SK-MEL-5 (cell line): Measurements from ENCODE around the gene SLC6A11. TPM values are rescaled to one million over a fixed set of nuclear protein-coding genes. Genes with fewer than 3 reads are reported as not detected.

ENCODE experiments used
- DNase-seq: peaks from one replicate; pipeline ENCODE4 v3.0.0-alpha.2; 2016; ENCODE audit warnings: low read depth, low spot score
- in situ Hi-C: cut with HindIII; loops from 2 replicates; pipeline ENCODE4 v1.10.0; 2016; ENCODE audit warnings: low sequenced_read_pairs, high pct_unique_total_duplicates, low pct_unique_long_range_greater_than_20kb
- total RNA-seq: library from RNA; depleted of rRNA; stranded (reverse); fragments of >200 nt; shearing (Covaris generic); gene quantifications from 2 replicates; pipeline ENCODE4 v1.2.3, GENCODE V29; 2014

SLC6A11 gene
- total RNA-seq, 1 experiment from 2014 or later = 0.13 TPM

DNA sequence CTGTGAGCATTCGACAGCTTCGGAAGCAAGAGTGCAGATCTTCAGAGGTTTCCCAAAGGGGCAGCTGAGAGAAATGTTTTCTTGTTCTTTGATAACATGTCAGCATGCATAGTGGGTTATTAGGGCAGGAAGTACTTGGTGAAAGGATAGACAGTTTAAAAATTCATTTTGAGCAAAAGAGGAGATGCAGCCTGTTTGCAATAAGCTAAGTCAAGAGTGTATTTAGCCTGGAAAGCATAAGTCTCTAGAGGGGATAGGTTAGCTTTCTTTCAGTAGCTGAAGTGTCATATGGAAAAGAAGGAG lies 7.4 kb downstream of the SLC6A11 start:
- DNase-seq = no peak
- in situ Hi-C loops = no loop called here

DNA sequence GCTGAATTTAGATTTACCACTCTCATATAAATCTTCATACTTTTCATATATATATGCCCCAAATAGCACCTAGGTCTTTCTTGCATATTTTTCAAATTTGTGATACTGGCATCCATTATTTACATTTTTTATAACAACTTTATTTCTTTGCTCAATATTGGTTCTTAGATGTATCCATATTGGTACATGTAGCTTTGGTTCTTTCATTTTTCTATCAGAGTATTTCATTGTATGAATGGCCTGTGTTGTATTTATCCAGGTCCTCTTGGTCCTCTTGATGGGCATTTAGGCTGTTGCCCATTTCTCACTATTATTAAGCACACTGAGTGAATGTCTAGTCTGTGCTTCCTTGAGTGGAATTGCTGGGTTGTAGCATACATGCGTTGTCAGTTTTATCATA lies 8.4 kb downstream of the SLC6A11 start:
- DNase-seq = no peak
- in situ Hi-C loops = no loop called here

DNA sequence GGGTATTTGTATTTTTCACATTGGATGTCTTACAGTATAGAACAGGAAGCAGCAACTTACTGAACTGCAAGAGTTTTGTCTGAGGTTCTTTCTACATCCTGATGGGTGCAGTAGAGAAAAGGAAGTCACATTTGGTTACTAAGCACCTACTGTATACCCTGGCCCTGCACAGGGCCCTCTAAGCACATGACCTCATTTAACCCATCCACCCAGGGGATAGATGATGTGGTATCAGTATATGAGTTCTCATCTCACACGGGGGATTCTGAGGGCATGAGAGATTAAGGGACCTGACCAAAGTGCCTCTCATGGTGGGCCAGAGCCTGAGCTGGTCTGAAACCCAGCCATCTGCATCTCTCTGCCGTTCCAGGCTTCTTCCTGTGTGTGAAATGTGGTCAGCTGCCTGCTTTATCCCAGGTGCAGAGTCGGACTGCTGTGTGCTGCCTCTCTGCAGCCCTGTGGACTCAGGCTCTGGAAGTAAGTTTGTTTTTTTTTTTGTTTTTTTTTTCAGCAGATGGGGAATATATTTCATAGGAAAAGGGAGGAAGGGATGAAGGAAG lies 17.9 kb downstream of the SLC6A11 start:
- in situ Hi-C loops = no loop called here
- DNase-seq = no peak

DNA sequence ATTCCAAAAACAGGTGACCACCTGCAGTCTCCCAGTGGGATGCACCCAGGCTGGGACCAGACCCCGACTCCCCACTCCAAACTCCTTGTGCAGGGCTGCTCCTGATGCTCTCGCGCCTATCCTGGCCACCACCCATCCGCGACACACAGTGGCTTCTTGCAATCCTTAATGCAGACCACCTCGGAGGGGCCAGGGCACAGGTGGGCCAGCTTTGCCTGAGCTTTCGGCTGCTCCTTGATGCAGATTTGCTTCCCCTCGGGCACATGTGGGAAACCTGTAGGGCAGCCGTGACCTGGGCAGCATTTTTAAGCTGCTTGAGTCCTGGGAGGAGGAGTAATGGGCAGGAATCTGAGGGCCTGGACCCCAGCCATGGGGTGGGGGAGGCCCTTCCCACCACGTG lies 18.9 kb downstream of the SLC6A11 start:
- no peak for DNase-seq
- in situ Hi-C loops = no loop called here

DNA sequence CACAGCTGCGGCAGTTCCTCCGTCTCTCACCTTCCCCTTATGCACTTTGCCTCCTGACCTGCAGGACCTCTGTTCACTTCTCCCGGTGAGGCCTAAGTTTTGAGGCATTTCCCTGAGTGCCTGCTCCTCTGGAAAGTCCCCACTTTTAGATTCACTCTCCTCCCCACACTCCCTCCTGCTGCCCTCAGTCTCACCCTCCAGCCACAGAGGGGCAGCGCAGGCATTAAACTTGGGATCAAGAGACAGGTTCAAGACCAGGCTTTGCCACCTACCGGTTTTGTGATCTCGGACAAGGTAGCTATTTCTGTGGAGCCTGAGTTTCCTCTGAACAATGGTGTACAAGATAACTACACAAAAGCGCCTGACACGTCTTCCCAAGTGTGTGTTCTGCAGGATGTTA lies 19.4 kb downstream of the SLC6A11 start:
- DNase-seq = no peak
- in situ Hi-C loops = no loop called here

DNA sequence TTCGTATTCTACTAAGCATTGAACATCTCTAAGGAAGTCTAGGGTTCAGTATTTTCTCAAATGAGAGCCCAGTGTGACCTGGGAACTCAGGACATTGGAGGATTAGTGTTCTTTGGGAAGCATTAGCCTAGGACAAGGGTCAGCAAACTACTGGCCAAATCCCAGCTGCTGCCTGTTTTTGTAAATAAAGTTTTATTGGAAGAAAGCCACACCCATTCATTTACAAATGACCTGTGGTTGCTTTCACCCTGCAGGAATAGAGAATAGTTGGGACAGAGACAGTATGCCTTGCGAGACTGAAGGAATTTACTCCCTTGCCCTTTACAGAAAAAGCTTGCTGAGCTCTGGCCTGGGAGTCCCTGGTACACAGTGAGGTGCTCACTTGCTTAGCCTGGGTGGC lies 20.6 kb downstream of the SLC6A11 start:
- in situ Hi-C loops = no loop called here
- no peak for DNase-seq

DNA sequence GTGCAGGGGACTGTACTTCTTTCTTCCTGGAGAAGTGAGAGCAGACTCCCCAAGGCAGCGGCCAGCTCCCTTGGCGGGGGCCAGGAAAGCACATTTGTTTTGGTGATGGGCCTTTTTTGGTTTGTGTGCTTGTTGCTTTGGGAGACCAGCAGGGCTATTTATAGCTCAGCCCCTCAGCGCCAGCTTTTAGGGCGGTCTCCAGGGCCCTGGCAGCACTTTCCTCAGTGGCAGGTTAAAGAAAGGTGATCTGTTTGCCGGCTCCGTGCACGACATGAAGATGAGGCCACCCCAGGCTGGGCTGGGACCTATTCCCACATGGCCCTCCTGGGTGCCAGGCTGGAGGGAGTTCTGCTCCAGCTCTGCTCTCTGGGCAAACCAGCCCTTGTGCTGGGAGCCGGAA lies 21.8 kb downstream of the SLC6A11 start:
- no peak for DNase-seq
- in situ Hi-C loops = no loop called here

DNA sequence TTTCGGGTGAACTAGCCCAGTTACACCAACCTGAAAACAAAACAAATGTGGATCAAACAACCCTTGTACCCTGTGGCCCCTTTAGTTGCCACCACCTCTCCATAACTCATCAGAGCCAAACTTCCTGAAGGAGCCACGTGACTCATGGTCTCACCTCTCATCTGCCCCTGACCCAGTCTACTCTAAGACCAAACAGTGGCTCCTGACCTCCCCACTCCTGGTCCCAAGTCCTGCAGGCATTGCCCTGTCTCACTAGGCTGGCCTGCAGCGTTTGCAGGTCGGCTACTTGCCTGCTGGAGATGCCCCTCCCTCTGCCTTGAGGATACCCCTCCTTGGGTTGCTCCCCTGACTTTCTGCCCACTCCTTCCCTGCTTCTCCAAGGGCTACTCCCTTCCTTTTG lies 23.1 kb downstream of the SLC6A11 start:
- DNase-seq = no peak
- in situ Hi-C loops = no loop called here

DNA sequence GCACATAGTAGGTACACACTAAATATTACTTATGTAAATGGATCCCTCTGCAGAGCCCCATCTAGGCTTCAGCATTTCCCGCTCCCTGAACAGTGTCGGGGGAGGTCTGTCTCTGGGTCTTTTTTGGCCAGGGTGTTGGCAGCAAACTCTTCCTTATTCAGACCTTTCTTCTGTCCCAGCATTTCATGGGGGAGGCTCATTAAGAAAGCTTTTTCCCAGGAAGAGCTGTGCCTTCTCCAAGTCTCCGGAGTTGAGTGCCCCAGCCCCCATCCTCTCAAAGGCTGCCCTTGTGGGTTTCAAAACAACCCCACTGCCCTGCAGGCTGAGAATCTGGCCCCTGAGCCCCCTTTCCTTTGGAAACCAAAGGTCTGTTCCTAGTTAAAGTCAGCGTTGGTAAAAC lies 25.1 kb downstream of the SLC6A11 start:
- in situ Hi-C loops = no loop called here
- no peak for DNase-seq

DNA sequence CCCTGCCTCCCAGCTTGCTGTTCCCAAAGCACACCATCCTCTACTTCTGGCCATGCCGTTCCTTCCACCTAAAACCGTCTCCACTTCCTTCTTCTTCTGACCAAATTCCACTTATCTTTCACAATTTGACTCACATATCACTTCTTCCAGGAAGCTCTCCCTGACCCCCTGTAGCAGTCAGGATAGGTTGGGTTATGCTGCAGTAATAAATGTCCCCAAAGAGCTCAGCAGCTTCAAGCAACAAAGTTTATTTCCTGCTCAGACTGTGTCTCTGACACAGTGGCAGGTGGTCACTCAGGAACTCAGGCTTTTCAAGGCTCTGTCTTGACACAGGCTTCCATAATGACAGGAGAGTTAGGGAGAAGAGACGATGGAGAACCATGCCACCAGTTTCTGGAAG lies 27.4 kb downstream of the SLC6A11 start:
- DNase-seq = no peak
- in situ Hi-C loops = no loop called here

DNA sequence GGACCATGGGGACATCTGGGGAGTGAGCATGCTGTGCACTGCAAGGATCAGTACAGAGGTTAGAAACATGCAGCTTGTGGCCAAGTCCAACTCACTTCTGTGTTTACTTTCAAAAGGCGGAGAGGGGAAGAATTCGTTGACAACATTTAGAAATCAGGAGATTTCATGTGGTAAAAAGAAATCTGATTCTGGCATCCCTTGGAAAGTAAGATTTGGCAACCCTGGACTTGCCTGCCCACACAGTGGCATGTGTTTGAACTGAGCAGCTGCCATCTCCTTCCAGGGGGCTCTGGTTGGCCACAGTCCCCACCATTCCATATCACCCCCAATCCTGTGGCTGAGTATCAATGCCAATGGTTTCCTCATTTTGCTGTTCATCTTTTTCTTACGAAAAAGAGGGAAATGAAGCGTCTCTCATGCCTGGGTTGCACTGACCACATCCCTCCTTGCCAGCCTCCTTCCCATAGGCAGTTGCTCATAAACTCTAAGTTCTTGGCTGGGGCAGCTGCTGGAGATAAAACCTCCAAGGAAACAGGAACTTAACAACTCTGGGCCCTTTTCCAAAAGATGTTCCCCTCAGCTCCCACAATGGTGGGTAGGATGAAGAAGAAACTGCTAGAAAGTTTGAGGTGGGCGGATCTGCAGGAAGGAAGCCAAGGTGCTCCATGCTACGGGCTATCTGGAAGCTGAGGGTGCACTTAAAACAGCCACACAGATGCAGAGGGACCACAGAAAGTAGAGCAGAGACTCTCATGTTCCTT lies 29.2 kb downstream of the SLC6A11 start:
- DNase-seq = no peak
- in situ Hi-C loops = no loop called here

DNA sequence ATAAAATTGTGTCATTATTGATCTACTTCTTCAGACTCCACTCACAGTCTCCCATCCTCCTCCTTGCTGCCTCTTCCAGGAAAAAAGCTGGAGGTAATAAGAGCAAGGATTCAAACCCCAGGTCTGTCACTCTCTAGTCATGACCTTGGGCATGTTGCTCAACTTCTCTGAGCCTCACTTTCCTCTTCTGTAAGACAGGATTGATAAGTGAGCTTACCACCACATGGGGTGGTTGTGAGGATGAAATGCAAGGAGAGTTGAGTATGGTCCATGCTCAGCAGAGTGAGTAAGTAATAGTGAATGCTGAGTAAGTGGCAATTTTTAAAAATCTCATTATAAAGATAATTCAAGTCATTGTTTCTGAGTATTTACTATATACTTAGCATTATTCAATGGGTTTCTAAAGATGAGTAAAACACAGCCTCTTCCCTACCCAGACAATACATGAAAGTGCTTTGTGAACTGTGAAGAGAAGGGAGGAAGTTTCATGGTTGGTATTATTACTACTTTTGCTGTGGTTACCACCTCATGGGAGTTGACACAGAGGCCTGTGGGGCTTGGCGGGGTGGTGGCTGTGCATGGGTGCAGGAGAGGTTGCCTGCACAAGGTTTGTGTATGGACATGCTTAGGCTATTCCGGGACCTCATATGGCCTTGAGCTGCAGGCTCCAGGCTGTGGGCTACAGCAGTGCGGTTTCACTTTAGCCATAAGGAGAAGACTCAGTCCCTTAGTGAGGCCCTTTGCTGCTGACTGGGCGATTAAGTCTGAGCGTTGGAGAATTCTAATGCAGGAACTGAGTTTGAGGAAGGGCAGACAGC lies 30.0 kb downstream of the SLC6A11 start:
- in situ Hi-C loops = no loop called here
- no peak for DNase-seq

DNA sequence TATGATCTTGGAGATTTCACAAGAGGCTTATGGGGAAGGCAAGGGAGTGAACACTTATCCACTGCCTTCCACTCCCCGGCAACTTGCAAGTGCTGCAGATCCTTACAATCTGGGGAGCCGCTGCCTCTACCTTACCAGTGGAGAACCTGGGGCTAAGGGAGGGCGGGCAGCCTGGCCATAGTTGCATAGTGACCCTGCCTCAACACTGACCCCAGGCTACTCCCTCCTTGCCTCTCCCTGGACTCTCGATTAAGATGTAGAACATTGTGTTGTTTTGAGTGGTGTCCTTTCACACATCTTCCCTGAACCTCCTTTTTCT lies 30.6 kb downstream of the SLC6A11 start:
- no peak for DNase-seq
- in situ Hi-C loops = no loop called here

DNA sequence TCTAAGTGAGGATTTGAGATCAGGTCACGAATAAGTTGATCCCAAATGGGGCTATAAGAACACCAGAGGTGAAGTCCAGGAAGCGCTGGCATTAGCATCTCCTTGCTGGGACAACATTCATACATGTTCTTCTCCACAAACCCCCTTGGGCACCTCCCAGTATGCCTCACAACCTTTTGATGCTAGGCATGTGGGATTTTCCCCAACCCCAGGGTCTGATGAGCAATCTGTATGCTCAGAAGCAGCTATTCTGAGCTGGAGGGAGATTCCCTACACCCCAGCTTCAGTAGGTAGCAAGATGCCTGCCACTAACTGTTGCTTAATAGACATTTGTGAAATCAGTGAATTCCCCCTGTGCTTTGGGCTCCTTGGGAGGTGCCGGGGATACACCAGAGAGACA lies 32.2 kb downstream of the SLC6A11 start:
- in situ Hi-C loops = no loop called here
- DNase-seq = no peak

DNA sequence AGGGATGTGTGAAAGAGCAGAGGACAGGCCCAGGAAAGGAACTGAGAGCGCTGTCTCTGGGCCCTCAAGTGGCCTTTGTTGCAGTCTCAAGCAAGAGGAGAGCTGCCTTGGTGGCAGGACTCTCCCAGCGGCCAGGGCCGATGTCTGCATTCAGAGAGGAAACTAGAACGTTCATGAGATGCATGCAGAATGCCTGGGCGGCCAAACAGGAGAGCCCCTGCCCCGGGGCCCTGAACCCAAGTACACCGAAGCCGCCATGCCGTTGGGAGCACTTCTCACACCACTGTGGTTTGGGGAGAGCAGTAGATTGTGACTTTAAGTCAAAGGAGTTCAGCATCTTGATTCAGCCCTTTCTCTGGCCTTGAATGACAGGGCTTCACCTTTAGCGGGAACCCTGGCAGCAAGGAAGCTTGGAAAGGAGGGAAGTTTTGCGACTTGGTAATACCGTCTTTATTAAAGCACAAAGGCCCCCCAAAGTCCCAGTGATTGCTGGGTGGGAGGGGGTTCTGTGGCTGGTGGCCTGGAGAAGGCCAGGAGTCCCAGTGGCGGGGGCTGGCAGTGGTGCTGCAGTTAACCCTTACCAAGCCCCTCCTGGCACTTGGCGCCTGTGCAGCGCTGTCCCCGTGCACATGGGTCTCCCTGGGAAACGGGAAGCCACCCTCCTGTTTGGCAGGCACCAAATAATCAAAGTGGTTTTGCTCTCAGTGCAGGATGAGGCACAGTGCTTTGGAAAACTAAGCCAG lies 36.2 kb downstream of the SLC6A11 start:
- no peak for DNase-seq
- in situ Hi-C loops = no loop called here

DNA sequence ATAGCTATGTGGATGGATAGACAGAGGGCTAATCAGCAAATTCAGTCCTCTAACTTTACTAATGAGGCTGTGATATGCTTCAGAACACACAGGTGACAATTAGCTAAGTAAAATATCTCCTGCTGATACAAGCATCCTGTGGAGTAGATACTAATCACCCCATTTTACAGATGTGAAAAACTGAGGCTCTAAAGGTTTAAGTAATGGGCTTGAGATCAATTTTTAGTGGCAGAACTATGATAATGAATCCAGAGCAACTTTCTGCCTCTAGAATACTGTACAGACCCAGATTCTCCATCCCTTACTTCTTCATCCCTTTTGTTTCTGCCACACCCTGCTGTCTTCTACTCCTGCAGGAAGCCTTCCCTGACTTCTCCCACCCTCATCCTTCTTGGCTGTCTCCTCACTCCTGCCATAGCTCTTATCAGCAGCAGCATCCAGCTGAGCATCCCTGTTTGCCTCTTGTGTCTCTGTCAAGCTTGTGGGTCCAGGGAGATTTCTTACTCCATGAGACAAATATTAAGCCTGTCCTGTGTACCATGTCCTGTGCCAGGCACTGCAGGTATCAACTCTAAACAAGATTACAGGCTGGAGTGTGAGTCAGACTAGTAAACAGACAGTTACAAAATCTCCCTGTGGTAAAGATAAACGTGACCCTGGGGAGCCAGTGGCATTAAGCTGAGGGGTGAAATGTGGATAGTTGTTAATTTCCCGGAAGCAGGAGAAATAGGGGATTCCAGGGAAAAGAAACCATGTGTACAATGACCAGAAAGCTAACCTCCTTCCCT lies 39.2 kb downstream of the SLC6A11 start:
- DNase-seq = no peak
- in situ Hi-C loops = no loop called here

DNA sequence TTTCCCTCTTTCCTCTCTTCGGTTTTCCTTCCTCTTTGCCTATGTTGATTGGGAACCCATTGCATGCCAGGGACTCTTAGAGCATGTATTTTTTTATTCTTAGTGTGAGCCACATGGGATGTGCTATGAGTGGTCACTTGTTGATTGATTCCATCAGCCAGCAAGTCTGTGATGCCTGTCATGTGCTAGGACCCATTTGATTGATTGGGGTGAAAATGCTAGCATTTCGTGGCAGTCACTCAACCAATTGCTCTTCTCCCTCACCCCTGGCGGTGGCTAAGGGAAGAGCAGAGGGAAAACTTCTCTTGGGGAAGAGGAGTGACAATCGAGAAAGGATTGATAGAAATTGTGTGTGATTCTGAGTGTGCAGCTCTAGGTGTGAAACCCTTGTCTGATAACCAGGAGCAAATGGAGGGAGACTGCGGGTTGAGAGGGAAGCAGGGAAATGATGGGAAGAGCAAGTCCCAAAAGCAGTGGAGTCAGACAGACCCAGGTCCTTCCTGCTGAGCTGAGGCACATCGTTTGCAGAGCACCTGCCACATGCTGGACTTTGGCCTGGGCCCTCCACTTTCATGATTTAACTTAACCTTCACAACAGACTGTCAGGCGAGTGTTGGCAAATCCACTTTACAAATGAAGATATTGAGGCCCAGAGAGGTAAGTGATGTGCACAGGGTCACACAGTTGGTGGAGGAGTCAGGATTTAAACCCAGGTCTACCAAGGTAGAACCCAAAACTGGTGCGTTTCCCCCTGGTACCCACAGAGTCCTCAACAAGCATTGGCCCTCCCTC lies 40.0 kb downstream of the SLC6A11 start:
- in situ Hi-C loops = no loop called here
- peak; percentile 38 for DNase-seq
